ENCODE measurements around the gene MRRF.

MRRF gene

DNA sequence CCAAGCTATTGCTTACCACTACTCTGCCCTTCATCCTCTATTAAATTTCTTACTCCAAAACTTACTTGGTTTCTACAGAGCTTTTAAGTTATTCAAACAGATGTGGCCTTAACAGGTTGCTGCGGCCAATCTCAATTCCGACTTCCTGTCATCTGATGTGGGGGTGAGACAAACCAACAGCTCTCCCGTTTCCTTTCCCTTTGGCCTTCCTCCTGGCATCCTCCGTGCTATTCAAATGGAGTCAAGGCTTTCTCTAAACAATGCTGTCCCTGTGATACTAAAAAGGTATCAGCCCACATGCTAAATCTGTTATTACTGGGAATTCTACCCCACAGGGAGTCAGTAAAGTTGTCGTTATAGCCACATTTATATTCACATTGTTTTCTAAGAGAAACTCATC lies 11.9 kb upstream of the MRRF start:
- TF ChIP-seq POLR2AphosphoS5 (IDR thresholded peaks at IDR 0.05; ENCODE audit: low read depth, low read length) = no peak
- TF ChIP-seq FOXP2 (optimal IDR thresholded peaks at IDR 0.05; ENCODE audit: borderline replicate concordance, extremely low read depth, extremely low read length, insufficient read depth) = no peak
- no peak for TF ChIP-seq SIN3A (IDR thresholded peaks at IDR 0.05; ENCODE audit: borderline replicate concordance, insufficient read depth, low read length)
- TF ChIP-seq, protein P1, sequence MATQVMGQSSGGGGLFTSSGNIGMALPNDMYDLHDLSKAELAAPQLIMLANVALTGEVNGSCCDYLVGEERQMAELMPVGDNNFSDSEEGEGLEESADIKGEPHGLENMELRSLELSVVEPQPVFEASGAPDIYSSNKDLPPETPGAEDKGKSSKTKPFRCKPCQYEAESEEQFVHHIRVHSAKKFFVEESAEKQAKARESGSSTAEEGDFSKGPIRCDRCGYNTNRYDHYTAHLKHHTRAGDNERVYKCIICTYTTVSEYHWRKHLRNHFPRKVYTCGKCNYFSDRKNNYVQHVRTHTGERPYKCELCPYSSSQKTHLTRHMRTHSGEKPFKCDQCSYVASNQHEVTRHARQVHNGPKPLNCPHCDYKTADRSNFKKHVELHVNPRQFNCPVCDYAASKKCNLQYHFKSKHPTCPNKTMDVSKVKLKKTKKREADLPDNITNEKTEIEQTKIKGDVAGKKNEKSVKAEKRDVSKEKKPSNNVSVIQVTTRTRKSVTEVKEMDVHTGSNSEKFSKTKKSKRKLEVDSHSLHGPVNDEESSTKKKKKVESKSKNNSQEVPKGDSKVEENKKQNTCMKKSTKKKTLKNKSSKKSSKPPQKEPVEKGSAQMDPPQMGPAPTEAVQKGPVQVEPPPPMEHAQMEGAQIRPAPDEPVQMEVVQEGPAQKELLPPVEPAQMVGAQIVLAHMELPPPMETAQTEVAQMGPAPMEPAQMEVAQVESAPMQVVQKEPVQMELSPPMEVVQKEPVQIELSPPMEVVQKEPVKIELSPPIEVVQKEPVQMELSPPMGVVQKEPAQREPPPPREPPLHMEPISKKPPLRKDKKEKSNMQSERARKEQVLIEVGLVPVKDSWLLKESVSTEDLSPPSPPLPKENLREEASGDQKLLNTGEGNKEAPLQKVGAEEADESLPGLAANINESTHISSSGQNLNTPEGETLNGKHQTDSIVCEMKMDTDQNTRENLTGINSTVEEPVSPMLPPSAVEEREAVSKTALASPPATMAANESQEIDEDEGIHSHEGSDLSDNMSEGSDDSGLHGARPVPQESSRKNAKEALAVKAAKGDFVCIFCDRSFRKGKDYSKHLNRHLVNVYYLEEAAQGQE (IDR thresholded peaks at IDR 0.05; ENCODE audit: insufficient read depth in 1 of 2, low read depth in 2 of 2, low read length in 2 of 2) = no peak

- TF ChIP-seq POLR2AphosphoS5 (IDR thresholded peaks at IDR 0.05; ENCODE audit: low read depth, low read length) (no peak), FOXP2 (optimal IDR thresholded peaks at IDR 0.05; ENCODE audit: borderline replicate concordance, extremely low read depth, extremely low read length, insufficient read depth) (no peak), SIN3A (IDR thresholded peaks at IDR 0.05; ENCODE audit: borderline replicate concordance, insufficient read depth, low read length) (no peak), TAF1 (IDR thresholded peaks at IDR 0.05; ENCODE audit: borderline replicate concordance, insufficient read depth, low read length) (no peak)
- TF ChIP-seq, protein P1 (IDR thresholded peaks at IDR 0.05; ENCODE audit: insufficient read depth in 1 of 2, low read depth in 2 of 2, low read length in 2 of 2) = no peak
These were observed 9.9 kb upstream of the MRRF start for GRCh38 chr9:122254761-122255160.

DNA sequence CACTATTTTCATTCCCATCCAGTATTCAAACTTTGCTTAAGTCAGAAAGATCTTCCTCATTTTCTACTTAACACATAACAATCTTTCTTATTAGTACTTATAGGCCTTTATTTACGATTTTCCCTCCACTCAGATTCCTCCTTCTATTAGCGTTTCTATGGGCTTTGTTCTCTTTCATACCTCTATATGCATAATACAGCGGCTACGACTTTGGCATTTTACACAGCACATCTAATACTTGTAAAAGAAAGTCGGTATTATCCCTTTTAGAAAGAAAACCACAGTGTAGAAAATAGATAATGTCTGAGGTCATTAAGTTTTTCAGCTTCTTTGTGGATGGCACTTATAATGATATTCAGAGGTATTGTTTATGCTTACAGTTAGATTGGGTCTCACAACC lies 8.5 kb upstream of the MRRF start:
- no peak for TF ChIP-seq POLR2AphosphoS5 (IDR thresholded peaks at IDR 0.05; ENCODE audit: low read depth, low read length)
- TF ChIP-seq, protein P1 (IDR thresholded peaks at IDR 0.05; ENCODE audit: insufficient read depth in 1 of 2, low read depth in 2 of 2, low read length in 2 of 2) = no peak
- TF ChIP-seq SIN3A (IDR thresholded peaks at IDR 0.05; ENCODE audit: borderline replicate concordance, insufficient read depth, low read length) = no peak
- no peak for TF ChIP-seq TAF1 (IDR thresholded peaks at IDR 0.05; ENCODE audit: borderline replicate concordance, insufficient read depth, low read length)
- TF ChIP-seq FOXP2 (optimal IDR thresholded peaks at IDR 0.05; ENCODE audit: borderline replicate concordance, extremely low read depth, extremely low read length, insufficient read depth) = no peak

DNA sequence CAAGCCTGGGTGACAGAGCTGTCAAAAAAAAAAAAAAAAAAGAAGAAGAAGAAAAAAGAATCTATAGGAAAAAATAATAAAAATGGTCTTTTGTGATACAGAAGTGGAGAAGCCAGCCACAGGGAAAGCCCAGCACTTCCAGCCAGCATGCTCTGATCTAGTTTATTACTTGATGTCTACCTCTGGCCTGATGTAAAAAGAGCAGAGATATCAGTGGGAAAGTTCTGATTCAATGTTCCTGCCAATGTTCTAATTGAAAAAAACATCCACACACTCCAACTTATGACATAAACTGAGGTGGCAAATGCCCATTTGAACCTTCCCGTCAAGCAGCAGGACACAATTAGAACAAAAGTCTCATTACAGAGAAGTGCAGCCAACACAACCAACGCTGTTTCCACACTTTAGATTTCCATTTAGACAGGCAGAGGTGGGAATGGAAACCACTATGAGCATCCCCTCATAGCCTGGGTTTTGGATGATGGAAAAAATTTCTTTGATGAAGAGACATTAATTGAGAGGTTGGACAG lies 5.7 kb upstream of the MRRF start:
- TF ChIP-seq SIN3A (IDR thresholded peaks at IDR 0.05; ENCODE audit: borderline replicate concordance, insufficient read depth, low read length) (no peak), TAF1 (IDR thresholded peaks at IDR 0.05; ENCODE audit: borderline replicate concordance, insufficient read depth, low read length) (no peak), FOXP2 (optimal IDR thresholded peaks at IDR 0.05; ENCODE audit: borderline replicate concordance, extremely low read depth, extremely low read length, insufficient read depth) (no peak), POLR2AphosphoS5 (IDR thresholded peaks at IDR 0.05; ENCODE audit: low read depth, low read length) (no peak)
- TF ChIP-seq, protein P1 (IDR thresholded peaks at IDR 0.05; ENCODE audit: insufficient read depth in 1 of 2, low read depth in 2 of 2, low read length in 2 of 2) = no peak

GRCh38 chr9:122261469-122261881 lies 3.2 kb upstream of the MRRF start:
- TF ChIP-seq FOXP2 (optimal IDR thresholded peaks at IDR 0.05; ENCODE audit: borderline replicate concordance, extremely low read depth, extremely low read length, insufficient read depth) = no peak
- no peak for TF ChIP-seq SIN3A (IDR thresholded peaks at IDR 0.05; ENCODE audit: borderline replicate concordance, insufficient read depth, low read length)
- TF ChIP-seq, protein P1 (IDR thresholded peaks at IDR 0.05; ENCODE audit: insufficient read depth in 1 of 2, low read depth in 2 of 2, low read length in 2 of 2) = no peak
- TF ChIP-seq TAF1 (IDR thresholded peaks at IDR 0.05; ENCODE audit: borderline replicate concordance, insufficient read depth, low read length) = no peak
- no peak for TF ChIP-seq POLR2AphosphoS5 (IDR thresholded peaks at IDR 0.05; ENCODE audit: low read depth, low read length)
